Measurements from ENCODE around the gene LPAR2. TPM values are rescaled to one million over a fixed set of nuclear protein-coding genes. Genes with fewer than 3 reads are reported as not detected.

LPAR2 gene
- total RNA-seq, 4 donors from 2014 or later = 0.65 to 8.8 (median 3.0) TPM

GRCh38 chr19:19597809-19598306 lies 30.2 kb downstream of the LPAR2 start:
- TF ChIP-seq, protein P1, sequence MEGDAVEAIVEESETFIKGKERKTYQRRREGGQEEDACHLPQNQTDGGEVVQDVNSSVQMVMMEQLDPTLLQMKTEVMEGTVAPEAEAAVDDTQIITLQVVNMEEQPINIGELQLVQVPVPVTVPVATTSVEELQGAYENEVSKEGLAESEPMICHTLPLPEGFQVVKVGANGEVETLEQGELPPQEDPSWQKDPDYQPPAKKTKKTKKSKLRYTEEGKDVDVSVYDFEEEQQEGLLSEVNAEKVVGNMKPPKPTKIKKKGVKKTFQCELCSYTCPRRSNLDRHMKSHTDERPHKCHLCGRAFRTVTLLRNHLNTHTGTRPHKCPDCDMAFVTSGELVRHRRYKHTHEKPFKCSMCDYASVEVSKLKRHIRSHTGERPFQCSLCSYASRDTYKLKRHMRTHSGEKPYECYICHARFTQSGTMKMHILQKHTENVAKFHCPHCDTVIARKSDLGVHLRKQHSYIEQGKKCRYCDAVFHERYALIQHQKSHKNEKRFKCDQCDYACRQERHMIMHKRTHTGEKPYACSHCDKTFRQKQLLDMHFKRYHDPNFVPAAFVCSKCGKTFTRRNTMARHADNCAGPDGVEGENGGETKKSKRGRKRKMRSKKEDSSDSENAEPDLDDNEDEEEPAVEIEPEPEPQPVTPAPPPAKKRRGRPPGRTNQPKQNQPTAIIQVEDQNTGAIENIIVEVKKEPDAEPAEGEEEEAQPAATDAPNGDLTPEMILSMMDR (IDR thresholded peaks at IDR 0.05; ENCODE audit: low read depth) = no peak

DNA sequence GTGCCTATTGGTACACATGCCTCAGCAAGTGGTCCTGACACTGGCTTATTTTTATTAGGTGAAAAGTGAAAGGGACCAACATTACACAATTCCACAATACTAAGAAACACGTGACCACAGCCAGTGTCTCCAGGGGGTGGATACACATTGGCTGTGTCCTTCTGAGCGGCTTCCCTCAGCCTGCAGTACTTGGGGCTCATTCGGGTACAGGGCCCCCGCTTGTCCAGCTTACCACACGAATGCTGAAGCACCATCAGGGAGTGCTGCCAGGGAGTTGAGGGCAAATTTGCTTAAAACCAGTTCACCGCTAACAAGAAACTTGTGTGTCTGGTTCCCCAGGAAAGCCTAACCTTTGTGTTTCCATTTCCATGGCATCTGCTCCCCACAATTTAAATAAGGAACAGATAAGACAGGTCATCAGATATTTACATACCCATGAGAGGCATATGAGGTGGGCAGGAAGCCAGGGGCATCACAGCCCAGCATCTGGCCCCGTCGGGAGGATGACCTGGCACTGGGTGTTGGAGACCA lies 32.8 kb downstream of the LPAR2 start:
- TF ChIP-seq, protein P1 (IDR thresholded peaks at IDR 0.05; ENCODE audit: low read depth) = no peak

- TF ChIP-seq, protein P1 (IDR thresholded peaks at IDR 0.05; ENCODE audit: low read depth) = no peak
Measured at GRCh38 chr19:19594381-19594780, 33.6 kb downstream of the LPAR2 start.

DNA sequence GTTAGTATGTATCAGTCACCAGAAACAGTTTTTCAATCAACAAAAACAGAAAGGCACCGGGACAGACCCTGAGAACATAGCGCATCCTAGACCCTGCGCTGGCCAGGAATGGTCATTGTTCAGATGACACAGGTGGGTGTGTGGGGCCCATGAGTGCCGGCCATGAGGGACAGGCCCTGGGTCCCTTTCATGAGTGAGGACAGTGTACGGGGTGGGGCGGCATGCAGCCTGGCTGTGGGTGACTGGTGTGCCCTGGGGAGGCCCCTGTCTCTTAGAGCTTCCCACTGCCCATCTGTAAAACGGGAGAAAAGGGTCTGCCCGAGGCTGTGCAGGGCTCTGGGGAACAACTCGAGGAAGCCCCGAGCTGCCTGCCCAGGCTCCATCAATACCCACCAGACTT lies 35.3 kb downstream of the LPAR2 start:
- TF ChIP-seq, protein P1 (IDR thresholded peaks at IDR 0.05; ENCODE audit: low read depth) = no peak

- TF ChIP-seq, protein P1 (IDR thresholded peaks at IDR 0.05; ENCODE audit: low read depth) = no peak
Measured at GRCh38 chr19:19591133-19591825, 36.7 kb downstream of the LPAR2 start.

GRCh38 chr19:19588546-19588945 lies 39.5 kb downstream of the LPAR2 start:
- TF ChIP-seq, protein P1 (IDR thresholded peaks at IDR 0.05; ENCODE audit: low read depth) = no peak

- TF ChIP-seq, protein P1 (IDR thresholded peaks at IDR 0.05; ENCODE audit: low read depth) = no peak
Measured at GRCh38 chr19:19587771-19588170, 40.2 kb downstream of the LPAR2 start.

All from subcutaneous adipose tissue (tissue), 4 donors.